HG02610 (cell line): ENCODE data around the gene HOXB7.

Source experiments
- ATAC-seq: cut with Tn5 transposase; IDR thresholded peaks from one replicate; pipeline ENCODE4 v1.9.1; 2021; ENCODE audit warnings: mild to moderate bottlenecking, moderate library complexity; ENCODE audit not compliant: unreplicated experiment

Gene HOXB7

GRCh38 chr17:48637323-48638260, 26.8 kb upstream of the HOXB7 start:
- ATAC-seq, result no peak

- no peak for ATAC-seq
Observed at GRCh38 chr17:48636177-48637018, 25.6 kb upstream of the HOXB7 start.

GRCh38 chr17:48634493-48635208, 23.8 kb upstream of the HOXB7 start:
- ATAC-seq, result no peak

GRCh38 chr17:48633266-48633677, 22.5 kb upstream of the HOXB7 start:
- ATAC-seq, result no peak

GRCh38 chr17:48632579-48633265, 21.9 kb upstream of the HOXB7 start:
- no peak for ATAC-seq

GRCh38 chr17:48631693-48632578, 21.1 kb upstream of the HOXB7 start:
- no peak for ATAC-seq

- ATAC-seq, result no peak
Observed at GRCh38 chr17:48630925-48631692, 20.3 kb upstream of the HOXB7 start.

- no peak for ATAC-seq
Observed at GRCh38 chr17:48630009-48630924, 19.4 kb upstream of the HOXB7 start.

- no peak for ATAC-seq
Observed at GRCh38 chr17:48629411-48629759, 18.6 kb upstream of the HOXB7 start.

GRCh38 chr17:48628649-48629410, 18.0 kb upstream of the HOXB7 start:
- no peak for ATAC-seq

GRCh38 chr17:48627623-48628521, 17.1 kb upstream of the HOXB7 start:
- ATAC-seq, result no peak

GRCh38 chr17:48627118-48627597, 16.3 kb upstream of the HOXB7 start:
- ATAC-seq, result no peak

GRCh38 chr17:48626245-48627117, 15.7 kb upstream of the HOXB7 start, which contains the start of gene HOXB9:
HOXB9 (minus strand) TSS chr17:48626358; CDS start chr17:48626269, 89 bp downstream.
- ATAC-seq, result no peak

GRCh38 chr17:48625495-48626244, 14.9 kb upstream of the HOXB7 start:
- ATAC-seq, result no peak
